GM19328 (cell line): ENCODE data around the gene LRMDA.

Source experiments
- ATAC-seq: cut with Tn5 transposase; IDR thresholded peaks from one replicate; pipeline ENCODE4 v1.9.1; 2021; ENCODE audit warnings: mild to moderate bottlenecking, moderate library complexity; ENCODE audit not compliant: unreplicated experiment

The LRMDA gene

GRCh38 chr10:75967491-75967890 is 536.1 kb downstream of the LRMDA start:
- no peak for ATAC-seq

DNA sequence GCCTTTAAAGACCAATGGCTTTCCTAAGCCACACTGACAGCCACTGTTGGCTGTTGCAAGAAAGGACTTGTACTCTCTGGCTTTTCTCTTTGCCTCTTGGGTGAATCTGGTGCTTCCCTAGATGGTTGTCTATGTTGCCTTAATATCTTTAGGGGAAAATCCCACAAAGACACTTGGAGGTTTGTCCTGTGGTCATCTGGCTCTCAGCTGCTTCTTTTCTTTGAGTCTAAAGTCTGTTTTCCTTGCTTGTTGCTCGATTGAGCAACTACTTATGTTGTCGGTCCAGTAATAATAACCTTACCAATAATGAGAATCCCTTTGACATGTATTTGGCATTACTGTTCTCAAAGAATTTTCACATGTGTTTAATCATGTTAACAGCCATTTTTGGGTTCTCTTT is 537.6 kb downstream of the LRMDA start:
- no peak for ATAC-seq

DNA sequence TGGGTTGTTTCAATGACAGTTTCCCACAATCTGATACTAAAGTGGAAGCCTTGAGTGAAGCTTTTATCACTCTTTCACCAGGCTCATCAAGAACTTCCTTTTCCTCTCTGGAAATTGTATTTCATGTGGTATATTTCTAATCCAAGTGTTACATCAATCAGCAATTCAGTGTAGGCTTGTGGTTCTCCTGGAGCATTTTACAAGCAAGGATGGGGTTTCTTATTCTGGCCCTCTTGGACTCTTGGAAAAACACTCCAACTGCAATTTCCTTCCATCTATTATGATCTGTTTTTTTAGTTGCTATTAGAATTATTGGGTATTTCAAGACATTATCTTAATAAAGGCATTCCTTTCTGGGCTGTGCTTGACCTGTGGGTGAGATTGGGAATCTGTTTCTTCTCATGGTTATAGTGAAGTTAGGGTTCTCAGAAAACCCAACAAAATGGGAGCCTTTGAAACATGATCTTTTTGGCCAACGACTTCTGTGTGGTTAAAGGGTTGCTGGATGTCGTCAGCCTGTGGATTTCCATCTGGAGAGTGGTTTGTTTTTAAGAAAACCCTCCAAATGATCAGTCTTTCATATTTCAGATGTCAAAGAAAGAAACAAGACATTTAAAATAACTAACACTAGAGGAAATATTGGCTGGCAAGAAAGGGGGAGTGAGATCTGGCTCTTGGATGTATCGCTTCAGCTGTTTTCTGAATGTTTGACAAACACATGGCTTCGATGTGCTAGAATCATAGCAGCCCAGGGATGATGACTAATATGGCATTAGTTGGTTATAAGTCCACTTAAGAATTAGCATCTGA is 540.2 kb downstream of the LRMDA start:
- ATAC-seq: no peak

GRCh38 chr10:75972491-75973276 is 541.3 kb downstream of the LRMDA start:
- no peak for ATAC-seq

GRCh38 chr10:75974080-75974479 is 542.7 kb downstream of the LRMDA start:
- ATAC-seq: no peak

DNA sequence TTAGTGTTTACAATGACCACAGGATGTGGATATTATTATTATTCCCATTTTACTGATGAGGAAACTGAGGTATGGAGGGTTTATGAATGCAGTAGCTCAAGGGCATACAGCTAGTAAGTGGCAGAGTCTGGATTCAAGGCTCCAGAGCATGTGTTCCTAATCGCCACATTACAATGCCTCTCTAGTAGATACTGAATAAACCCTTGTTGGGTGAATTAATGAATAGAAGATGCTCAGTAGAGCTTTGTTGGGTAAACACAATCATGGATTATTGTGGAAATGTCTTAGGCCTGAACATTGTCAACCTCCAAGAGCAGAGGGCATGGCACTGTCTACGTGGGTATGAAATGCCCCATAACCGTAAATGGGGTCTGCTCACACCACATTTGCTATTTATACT is 545.3 kb downstream of the LRMDA start:
- no peak for ATAC-seq

DNA sequence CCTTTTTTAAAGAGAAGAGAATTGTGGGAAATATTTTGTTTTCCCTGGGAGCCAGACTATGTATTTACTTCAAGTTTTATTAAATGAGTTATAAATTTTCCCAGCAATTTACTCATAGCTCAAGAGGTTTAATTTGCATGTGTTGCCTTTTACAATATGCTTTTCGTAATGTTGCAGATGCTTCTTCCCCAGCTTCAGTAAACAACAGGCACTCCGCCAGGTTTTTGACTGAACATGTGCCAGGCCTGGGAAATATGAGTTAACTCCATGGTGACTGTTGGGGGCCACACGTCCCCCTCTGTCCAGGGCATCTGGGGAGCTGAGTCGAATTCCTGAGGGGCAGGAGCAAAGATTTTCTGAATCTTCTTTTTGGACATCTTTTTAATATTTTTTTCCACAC is 545.7 kb downstream of the LRMDA start:
- no peak for ATAC-seq

DNA sequence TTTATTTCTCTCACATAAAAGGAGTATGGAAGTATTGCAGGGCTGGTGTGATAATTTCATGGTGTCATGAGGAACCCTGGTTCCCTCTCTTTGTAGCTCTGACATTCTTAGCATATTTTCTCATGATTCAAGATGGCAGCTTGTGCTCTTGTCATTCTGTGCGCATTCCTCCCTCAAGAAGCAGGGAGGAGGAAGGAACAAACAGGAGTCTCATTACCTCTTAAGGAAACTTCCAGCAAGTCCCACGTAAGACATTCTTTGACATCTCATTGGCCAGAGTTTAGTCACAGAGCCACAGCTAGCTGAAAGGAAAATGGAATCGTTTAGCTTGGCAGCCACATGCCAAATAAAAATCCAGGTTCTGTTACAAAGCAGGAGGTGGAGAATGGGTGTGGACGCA is 546.8 kb downstream of the LRMDA start:
- no peak for ATAC-seq

- no peak for ATAC-seq
These were observed 549.1 kb downstream of the LRMDA start for GRCh38 chr10:75980419-75981002.

DNA sequence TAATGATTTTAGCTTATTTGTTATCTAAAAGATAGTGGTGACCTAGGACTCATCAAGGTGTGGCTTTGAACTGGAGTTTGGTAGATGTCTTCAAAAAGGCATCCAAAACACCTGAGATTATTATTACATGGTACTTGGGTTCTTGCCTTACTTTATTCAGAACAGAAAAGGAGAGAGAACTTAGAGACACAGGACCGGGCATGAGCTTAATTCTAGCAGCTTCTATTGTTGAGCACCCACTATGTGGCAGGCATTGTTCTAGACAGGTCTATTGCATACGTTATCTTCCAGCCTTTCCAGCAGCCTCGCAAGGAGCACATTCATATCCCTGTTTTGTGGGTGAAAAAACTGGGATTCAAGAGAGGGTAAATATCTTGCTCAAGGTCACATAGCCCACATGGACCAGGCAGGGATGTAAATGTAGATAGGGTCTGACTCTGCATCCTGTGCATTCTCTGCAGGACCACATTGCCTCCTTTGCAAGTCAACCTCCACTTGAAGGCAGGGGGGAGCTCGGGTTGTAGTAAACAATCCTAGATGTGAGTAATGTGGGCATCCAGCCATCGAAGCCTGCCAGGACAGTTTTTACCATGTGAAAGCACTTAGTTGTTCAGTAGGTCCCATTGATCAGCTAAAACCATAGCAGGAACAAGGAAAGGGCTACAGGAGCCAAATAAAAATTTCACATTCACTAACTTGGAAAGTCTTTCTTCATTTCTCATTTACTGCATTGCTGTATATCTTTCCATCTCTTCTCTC is 551.4 kb downstream of the LRMDA start:
- ATAC-seq: no peak

- no peak for ATAC-seq
These were observed 552.6 kb downstream of the LRMDA start for GRCh38 chr10:75984067-75984466.

- ATAC-seq: no peak
These were observed 556.2 kb downstream of the LRMDA start for GRCh38 chr10:75987616-75988015.

DNA sequence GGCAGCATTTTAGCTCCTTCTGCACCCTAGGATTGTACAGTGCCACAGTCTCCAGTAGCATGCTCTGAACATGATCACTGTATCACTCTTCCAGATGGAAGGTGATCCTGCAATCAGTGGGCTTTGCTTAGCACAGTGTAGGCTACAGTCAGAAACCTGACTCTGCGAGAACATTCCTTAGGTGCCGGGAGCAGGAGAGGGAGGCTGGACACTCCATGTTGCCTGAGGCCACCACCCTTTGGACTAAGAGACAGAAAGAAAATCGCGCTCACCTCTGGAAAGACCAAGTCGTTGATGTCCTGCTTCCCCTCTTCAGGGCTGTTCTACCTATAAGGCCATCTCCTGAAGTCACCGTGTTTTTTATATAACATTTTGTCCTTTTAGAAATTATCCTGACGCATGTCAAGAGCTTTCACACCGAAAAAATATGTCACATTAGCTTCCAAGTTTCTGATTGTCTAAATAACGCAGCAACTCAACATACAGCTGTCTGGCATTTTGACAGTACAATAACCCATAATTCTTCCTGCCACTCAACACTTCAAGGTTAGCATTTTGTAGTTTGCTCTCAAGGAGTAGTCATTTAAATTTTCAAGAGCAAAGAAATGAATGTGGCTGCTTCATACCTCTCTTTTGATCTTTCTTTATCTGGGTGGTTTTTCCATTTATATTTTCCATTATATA is 563.1 kb downstream of the LRMDA start:
- no peak for ATAC-seq

DNA sequence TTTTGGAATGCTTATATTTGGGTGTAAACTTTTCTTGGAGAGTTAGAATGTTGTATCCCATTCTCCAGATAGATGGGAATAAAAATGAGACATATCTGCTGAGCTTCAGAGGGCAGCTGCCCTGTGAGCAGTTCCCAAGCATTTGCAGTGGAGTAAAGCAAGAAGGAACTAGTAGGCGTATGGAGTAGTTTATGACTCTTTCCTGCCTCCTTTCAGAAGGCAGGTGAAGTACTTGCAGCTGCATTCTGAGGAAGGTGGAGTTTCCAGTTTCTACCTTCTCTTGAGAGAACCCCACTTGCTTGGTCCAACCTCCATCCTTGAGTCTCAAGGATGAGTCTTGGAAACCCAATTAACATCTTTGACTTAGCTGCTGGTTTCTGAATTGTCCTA is 563.6 kb downstream of the LRMDA start:
- ATAC-seq: no peak

- no peak for ATAC-seq
These were observed 564.3 kb downstream of the LRMDA start for GRCh38 chr10:75995720-75996119.

GRCh38 chr10:75999001-75999400 is 567.6 kb downstream of the LRMDA start:
- ATAC-seq: no peak

- no peak for ATAC-seq
These were observed 568.2 kb downstream of the LRMDA start for GRCh38 chr10:75999515-76000209.

DNA sequence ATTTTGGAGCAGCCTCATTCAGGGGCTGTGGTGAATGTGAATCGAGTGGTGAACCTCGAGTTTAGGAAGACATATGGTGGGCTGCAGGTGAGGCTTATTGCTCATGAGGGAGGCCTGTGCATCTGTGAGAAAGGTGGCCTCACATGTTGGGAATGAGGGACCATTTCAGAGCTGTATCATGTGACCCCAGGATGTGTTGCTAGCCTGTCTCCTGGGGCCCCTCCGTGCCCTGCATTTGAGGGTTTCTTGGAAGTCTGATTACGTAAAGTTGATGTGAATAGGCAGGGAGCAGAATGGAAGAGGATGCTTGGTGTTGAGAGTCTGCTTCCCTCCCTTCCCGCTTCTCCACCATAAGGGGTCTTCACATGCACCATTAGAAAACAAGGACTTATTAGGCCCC is 569.1 kb downstream of the LRMDA start:
- no peak for ATAC-seq

GRCh38 chr10:76001019-76001418 is 569.6 kb downstream of the LRMDA start:
- ATAC-seq: no peak

GRCh38 chr10:76001461-76001860 is 570.0 kb downstream of the LRMDA start:
- no peak for ATAC-seq
